ENCODE measurements around the gene SIVA1. TPM values are rescaled to one million over a fixed set of nuclear protein-coding genes. Genes with fewer than 3 reads are reported as not detected.
A peak's percentile ranks its signal among the peaks of the same experiment; 100 is the strongest.

SIVA1 gene
- total RNA-seq, 4 donors from 2014 or later: 64.6 to 144 (median 115) TPM

- Histone ChIP-seq H3K27ac (no peak overlapping the region), H3K9me3 (no peaks in the 10 kb centered on the region), H3K4me3 (no peak overlapping the region), H3K4me1 (peaks cover 0 to 55% (median 12%) of the 10 kb centered on the region in 4 donors), H3K27me3 (no peaks in the 10 kb centered on the region), H3K36me3 (peaks cover 0 to 56% (median 0%) of the 10 kb centered on the region in 3 donors)
- TF ChIP-seq CTCF (IDR thresholded peaks at IDR 0.05) (no peak), POLR2A (IDR thresholded peaks at IDR 0.05) (no peak)
- no peak for DNase-seq
Observed at GRCh38 chr14:104789752-104790743, 37.1 kb downstream of the SIVA1 start.

- H3K4me1 ChIP-seq: peaks cover 0 to 56% (median 18%) of the 10 kb centered on the region in 4 donors
- H3K9me3 ChIP-seq: no peaks in the 10 kb centered on the region
- H3K4me3 ChIP-seq: no peak overlapping the region
- no peak for DNase-seq
- H3K27ac ChIP-seq: no peak overlapping the region
- TF ChIP-seq POLR2A (IDR thresholded peaks at IDR 0.05): no peak
- no peak for TF ChIP-seq CTCF (IDR thresholded peaks at IDR 0.05)
- no peaks in the 10 kb centered on the region for H3K27me3 ChIP-seq
- peaks cover 0 to 49% (median 0%) of the 10 kb centered on the region in 3 donors for H3K36me3 ChIP-seq
Observed at GRCh38 chr14:104791425-104791824, 38.5 kb downstream of the SIVA1 start.

- TF ChIP-seq CTCF (IDR thresholded peaks at IDR 0.05) (no peak), POLR2A (IDR thresholded peaks at IDR 0.05) (no peak)
- Histone ChIP-seq H3K27ac (no peak overlapping the region), H3K27me3 (no peaks in the 10 kb centered on the region), H3K36me3 (peaks cover 0 to 47% (median 0%) of the 10 kb centered on the region in 3 donors), H3K4me3 (no peak overlapping the region), H3K9me3 (no peaks in the 10 kb centered on the region), H3K4me1 (peaks cover 0 to 62% (median 18%) of the 10 kb centered on the region in 4 donors)
- DNase-seq: no peak
Observed at GRCh38 chr14:104792101-104792884, 39.3 kb downstream of the SIVA1 start.

- Histone ChIP-seq H3K36me3 (peaks cover 0 to 41% (median 0%) of the 10 kb centered on the region in 3 donors), H3K9me3 (no peaks in the 10 kb centered on the region), H3K27ac (no peak overlapping the region), H3K4me3 (peak overlapping the region in 1 of 4 donors; percentile 96), H3K4me1 (peaks cover 0 to 62% (median 22%) of the 10 kb centered on the region in 4 donors), H3K27me3 (no peaks in the 10 kb centered on the region)
- TF ChIP-seq POLR2A (IDR thresholded peaks at IDR 0.05): no peak
- TF ChIP-seq CTCF (IDR thresholded peaks at IDR 0.05): no peak
- no peak for DNase-seq
Observed at GRCh38 chr14:104792945-104793702, 40.2 kb downstream of the SIVA1 start.

- Histone ChIP-seq H3K36me3 (peaks cover 0 to 40% (median 0%) of the 10 kb centered on the region in 3 donors), H3K27me3 (no peaks in the 10 kb centered on the region), H3K4me3 (peak overlapping the region in 3 of 4 donors; percentile 71 to 96 (median 96)), H3K9me3 (no peaks in the 10 kb centered on the region), H3K4me1 (peaks cover 0 to 59% (median 22%) of the 10 kb centered on the region in 4 donors), H3K27ac (no peak overlapping the region)
- no peak for TF ChIP-seq POLR2A (IDR thresholded peaks at IDR 0.05)
- no peak for TF ChIP-seq CTCF (IDR thresholded peaks at IDR 0.05)
- DNase-seq: no peak
Observed at GRCh38 chr14:104793703-104793959, 40.7 kb downstream of the SIVA1 start.
